Uterus (tissue), 4 donors: ENCODE measurements around the gene ATMIN. TPM values are rescaled to one million over a fixed set of nuclear protein-coding genes. Genes with fewer than 3 reads are reported as not detected.
A peak's percentile ranks its signal among the peaks of the same experiment; 100 is the strongest.

Experiments used
- DNase-seq, 2 donors: peaks; one replicate each; pipeline ENCODE4 v3.0.0-alpha.2; 2019 to 2020
- H3K27ac ChIP-seq, 2 donors: fragments of 200-600 bp; sonication (generic); 1 replicate in 1 of 2; 2 replicates in 1 of 2; pipeline ENCODE4 v1.5.1; 2016 to 2018
- H3K27me3 ChIP-seq, 2 donors: fragments of 200-600 bp; sonication (generic); one replicate each; pipeline ENCODE4 v1.5.1; 2018 to 2019; ENCODE audit warnings: control low read depth in 1 of 2
- H3K36me3 ChIP-seq, 2 donors: fragments of 200-600 bp; sonication (generic); one replicate each; pipeline ENCODE4 v1.5.1; 2019; ENCODE audit warnings: control low read depth in 1 of 2
- H3K4me1 ChIP-seq, 2 donors: fragments of 200-600 bp; sonication (generic); one replicate each; pipeline ENCODE4 v1.5.1; 2018 to 2019; ENCODE audit warnings: control low read depth in 1 of 2
- H3K4me3 ChIP-seq, 2 donors: fragments of 200-600 bp; sonication (generic); 1 replicate in 1 of 2; 2 replicates in 1 of 2; pipeline ENCODE4 v1.5.1; 2018 to 2019; ENCODE audit warnings: mild to moderate bottlenecking in 1 of 2
- H3K9me3 ChIP-seq, 2 donors: fragments of 200-600 bp; sonication (generic); one replicate each; pipeline ENCODE4 v1.5.1; 2019; ENCODE audit warnings: control low read depth in 1 of 2
- CTCF ChIP-seq, 4 experiments: fragments of 200-600 bp in 2 of 4; fragments of 450-650 bp in 2 of 4; sonication (generic) in 2 of 4; IDR thresholded peaks; one replicate each; pipeline ENCODE4 v1.5.1; 2016 to 2019; ENCODE audit warnings: antibody characterized with exemption in 4 of 4, mild to moderate bottlenecking in 2 of 4, moderate library complexity in 1 of 4
- POLR2A ChIP-seq, 2 donors: fragments of 450-650 bp; IDR thresholded peaks; one replicate each; pipeline ENCODE4 v1.6.1; 2016; ENCODE audit warnings: antibody characterized with exemption in 2 of 2, mild to moderate bottlenecking in 1 of 2, moderate library complexity in 1 of 2
- intact Hi-C: fragments of 100-400 bp; cut with DNase I; formaldehyde crosslinking; loops from one replicate; pipeline ENCODE4 v1.15.1; 2023; ENCODE audit warnings: low total_unique reads
- total RNA-seq, 4 donors: library from RNA; depleted of rRNA in 3 of 4; stranded (reverse); fragments of >200 nt in 3 of 4; gene quantifications; one replicate each; pipeline versions ENCODE4 v1.1.0 to v1.2.4, GENCODE V29; 2014 to 2023
- donor health status: DM: yes; HTN: yes; CAD: no.

Gene ATMIN
- total RNA-seq, 4 donors from 2014 or later: 17.2 to 51.8 (median 29.8) TPM

GRCh38 chr16:81073560-81074330 lies 38.1 kb downstream of the ATMIN start:
- no peaks in the 10 kb centered on the region for H3K9me3 ChIP-seq
- TF ChIP-seq POLR2A (IDR thresholded peaks at IDR 0.05) (no peak), CTCF (IDR thresholded peaks at IDR 0.05) (no peak)
- no peak overlapping the region for H3K27ac ChIP-seq
- no peaks in the 10 kb centered on the region for H3K4me1 ChIP-seq
- DNase-seq: no peak
- intact Hi-C loops: no loop called here
- no peaks in the 10 kb centered on the region for H3K36me3 ChIP-seq
- no peaks in the 10 kb centered on the region for H3K27me3 ChIP-seq
- H3K4me3 ChIP-seq: no peak overlapping the region

- peak; percentile 88 to 91 for DNase-seq
Observed at GRCh38 chr16:81076566-81077075, 41.0 kb downstream of the ATMIN start.

GRCh38 chr16:81077076-81077940 lies 41.7 kb downstream of the ATMIN start, which contains the start of gene C16orf46:
TSS of gene C16orf46 (minus strand) at chr16:81077238. CDS start at chr16:81063955, 13,283 bp downstream.
- intact Hi-C loops: no loop called here
- Histone ChIP-seq H3K36me3 (no peaks in the 10 kb centered on the region), H3K9me3 (no peaks in the 10 kb centered on the region), H3K4me1 (no peaks in the 10 kb centered on the region), H3K27me3 (no peaks in the 10 kb centered on the region), H3K4me3 (peak within 1 kb of the TSS; percentile 62 to 79), H3K27ac (peak within 1 kb of the TSS; percentile 88 to 95)
- peak; percentile 77 to 91 for TF ChIP-seq POLR2A (IDR thresholded peaks at IDR 0.05)
- no peak for TF ChIP-seq CTCF (IDR thresholded peaks at IDR 0.05)
- peak; percentile 97 to 98 for DNase-seq

More at GRCh38 chr16:81076566-81077075, 41.0 kb downstream of the ATMIN start:
- TF ChIP-seq POLR2A (IDR thresholded peaks at IDR 0.05): no peak
- TF ChIP-seq CTCF (IDR thresholded peaks at IDR 0.05): peak in 1 of 4 experiments; percentile 3
- Histone ChIP-seq H3K9me3 (no peaks in the 10 kb centered on the region), H3K4me3 (peak overlapping the region; percentile 62 to 79), H3K27me3 (no peaks in the 10 kb centered on the region), H3K27ac (peak overlapping the region; percentile 88 to 95), H3K4me1 (no peaks in the 10 kb centered on the region), H3K36me3 (no peaks in the 10 kb centered on the region)
- intact Hi-C loops: no loop called here

GRCh38 chr16:81080233-81080632 lies 44.6 kb downstream of the ATMIN start:
- H3K27me3 ChIP-seq: no peaks in the 10 kb centered on the region
- no peaks in the 10 kb centered on the region for H3K9me3 ChIP-seq
- no peak for DNase-seq
- no peak overlapping the region for H3K27ac ChIP-seq
- no peak overlapping the region for H3K4me3 ChIP-seq
- H3K4me1 ChIP-seq: no peaks in the 10 kb centered on the region
- intact Hi-C loops: no loop called here
- H3K36me3 ChIP-seq: no peaks in the 10 kb centered on the region
- TF ChIP-seq CTCF (IDR thresholded peaks at IDR 0.05) (no peak), POLR2A (IDR thresholded peaks at IDR 0.05) (no peak)
